DMS153 treated with DMSO at 0.1 percent for 48 hours (cell line): Measurements from ENCODE around the gene CES2.
"Not testable (repeated sequence)": the region's sequence is repeated elsewhere in the genome, so short reads cannot be mapped to it uniquely, and the experiment has no call there.

Experiments used
- DNase-seq: peaks from one replicate; lab custom pipeline; 2025; ENCODE audit not compliant: unreplicated experiment; lab: John Stamatoyannopoulos, UW

CES2 gene

GRCh38 chr16:66952430-66953110 is 17.3 kb downstream of the CES2 start:
- DNase-seq = no peak

GRCh38 chr16:66953462-66954096 is 18.3 kb downstream of the CES2 start:
- no peak for DNase-seq

- DNase-seq = peak; percentile 51
Measured at GRCh38 chr16:66954097-66954659, 18.9 kb downstream of the CES2 start.

- not testable (repeated sequence) for DNase-seq
Measured at GRCh38 chr16:66955363-66956153, 20.2 kb downstream of the CES2 start.

GRCh38 chr16:66956154-66956457 is 20.8 kb downstream of the CES2 start:
- DNase-seq = not testable (repeated sequence)

GRCh38 chr16:66958857-66959703 is 23.8 kb downstream of the CES2 start:
- no peak for DNase-seq

- no peak for DNase-seq
Measured at GRCh38 chr16:66959704-66960161, 24.4 kb downstream of the CES2 start.

GRCh38 chr16:66960270-66960669 is 25.0 kb downstream of the CES2 start:
- no peak for DNase-seq

- DNase-seq = peak; percentile 74
Measured at GRCh38 chr16:66961065-66961744, 25.9 kb downstream of the CES2 start, which contains the start of gene CES3. Gene CES3, plus strand, starts transcription at chr16:66961266. Its CDS starts 42 bp downstream, at chr16:66961308.

- DNase-seq = peak; percentile 73
Measured at GRCh38 chr16:66961914-66962313, 26.6 kb downstream of the CES2 start.

GRCh38 chr16:66964049-66964448 is 28.7 kb downstream of the CES2 start:
- no peak for DNase-seq

GRCh38 chr16:66968847-66969246 is 33.5 kb downstream of the CES2 start:
- no peak for DNase-seq

GRCh38 chr16:66970775-66971720 is 35.7 kb downstream of the CES2 start:
- DNase-seq = no peak

- no peak for DNase-seq
Measured at GRCh38 chr16:66972983-66973382, 37.7 kb downstream of the CES2 start.

- no peak for DNase-seq
Measured at GRCh38 chr16:66973716-66974115, 38.4 kb downstream of the CES2 start.

- DNase-seq = not testable (repeated sequence)
Measured at GRCh38 chr16:66974156-66974931, 39.0 kb downstream of the CES2 start.

- peak; percentile 1 for DNase-seq
Measured at GRCh38 chr16:66974932-66975246, 39.6 kb downstream of the CES2 start.

- no peak for DNase-seq
Measured at GRCh38 chr16:66975302-66975893, 40.1 kb downstream of the CES2 start.
